ENCODE data around the gene PAN2.
A peak's percentile ranks its signal among the peaks of the same experiment; 100 is the strongest.
"Not testable (repeated sequence)": the region's sequence is repeated elsewhere in the genome, so short reads cannot be mapped to it uniquely, and the experiment has no call there.

The PAN2 gene

DNA sequence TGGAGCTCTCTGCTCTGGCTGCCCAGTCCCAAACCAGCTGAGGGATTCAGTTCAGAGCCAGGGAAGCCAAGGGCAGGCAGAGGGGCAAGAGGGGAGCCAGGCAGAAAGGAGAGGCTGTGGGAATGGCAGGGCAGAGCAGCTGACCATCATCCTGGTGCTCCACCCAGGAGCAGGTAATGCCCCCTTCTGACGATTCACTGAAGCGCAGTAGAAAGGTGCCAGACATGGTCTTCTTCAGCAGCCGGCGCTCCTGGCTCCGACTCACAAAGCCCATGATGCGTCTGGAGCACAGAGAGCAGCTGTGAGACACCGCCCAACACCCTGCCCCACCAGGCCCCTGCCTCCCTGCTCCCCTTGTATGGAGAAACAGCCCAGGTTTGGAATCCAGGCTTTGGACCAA lies 12.9 kb upstream of the PAN2 start:
- FAIRE-seq: no peak

- FAIRE-seq: not testable (repeated sequence)
Measured at GRCh38 chr12:56342290-56342689, 8.5 kb upstream of the PAN2 start.

DNA sequence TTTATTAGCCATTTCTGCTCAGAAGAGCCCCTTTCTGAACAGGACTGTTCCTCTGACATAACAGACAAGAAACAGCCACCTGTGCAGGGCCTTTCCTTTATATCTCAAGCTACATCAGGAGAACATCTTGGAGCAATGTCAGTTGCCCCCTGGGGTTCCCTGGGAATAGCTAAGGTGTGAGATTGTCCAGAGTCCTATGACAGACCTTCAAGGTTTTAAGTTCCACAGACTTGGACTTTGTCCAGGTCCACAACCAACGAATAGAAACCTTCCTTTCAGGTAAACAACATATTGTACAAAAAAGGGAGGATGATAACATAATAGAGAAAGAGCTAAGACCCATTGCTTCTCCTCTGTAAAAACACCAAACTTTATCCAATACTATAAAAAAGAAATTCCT lies 7.8 kb upstream of the PAN2 start:
- no peak for FAIRE-seq

- no peak for FAIRE-seq
Measured at GRCh38 chr12:56339158-56339422, 5.3 kb upstream of the PAN2 start.

DNA sequence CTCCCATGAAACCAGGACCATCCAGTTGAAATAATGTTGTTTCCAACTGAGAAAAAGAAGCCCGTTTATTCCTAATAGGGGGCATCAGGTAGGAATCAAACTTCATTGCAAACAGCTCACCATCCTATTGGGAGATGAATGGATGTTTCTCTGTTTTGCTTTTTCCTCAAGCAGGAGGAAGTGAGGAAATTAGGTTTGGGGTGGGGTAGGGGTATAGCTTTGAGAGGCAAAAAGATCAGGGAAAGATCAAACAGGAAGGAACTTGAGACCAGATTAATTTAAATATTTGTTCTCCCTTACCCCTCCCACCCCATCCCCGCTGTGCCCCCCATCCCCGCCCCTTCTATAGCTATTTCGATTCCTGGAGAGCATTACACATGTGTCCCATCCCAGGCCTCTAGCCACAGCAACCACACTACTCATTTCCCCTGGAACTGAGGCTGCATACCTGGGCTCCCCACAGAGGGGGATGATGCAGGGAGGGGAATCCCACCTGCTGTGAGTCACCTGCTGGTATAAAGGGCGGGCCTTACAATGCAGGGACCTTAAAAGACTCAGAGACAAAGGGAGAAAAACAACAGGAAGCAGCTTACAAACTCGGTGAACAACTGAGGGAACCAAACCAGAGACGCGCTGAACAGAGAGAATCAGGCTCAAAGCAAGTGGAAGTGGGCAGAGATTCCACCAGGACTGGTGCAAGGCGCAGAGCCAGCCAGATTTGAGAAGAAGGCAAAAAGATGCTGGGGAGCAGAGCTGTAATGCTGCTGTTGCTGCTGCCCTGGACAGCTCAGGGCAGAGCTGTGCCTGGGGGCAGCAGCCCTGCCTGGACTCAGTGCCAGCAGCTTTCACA lies 4.7 kb upstream of the PAN2 start, which contains the start of gene IL23A:
Gene IL23A (plus strand): TSS at position 577 of the 850 bp plus-strand sequence. CDS start 161 bp downstream, at position 738.
- FAIRE-seq: no peak

GRCh38 chr12:56337753-56338251 lies 4.0 kb upstream of the PAN2 start:
- no peak for FAIRE-seq

GRCh38 chr12:56336361-56337167 lies 2.8 kb upstream of the PAN2 start:
- no peak for FAIRE-seq

DNA sequence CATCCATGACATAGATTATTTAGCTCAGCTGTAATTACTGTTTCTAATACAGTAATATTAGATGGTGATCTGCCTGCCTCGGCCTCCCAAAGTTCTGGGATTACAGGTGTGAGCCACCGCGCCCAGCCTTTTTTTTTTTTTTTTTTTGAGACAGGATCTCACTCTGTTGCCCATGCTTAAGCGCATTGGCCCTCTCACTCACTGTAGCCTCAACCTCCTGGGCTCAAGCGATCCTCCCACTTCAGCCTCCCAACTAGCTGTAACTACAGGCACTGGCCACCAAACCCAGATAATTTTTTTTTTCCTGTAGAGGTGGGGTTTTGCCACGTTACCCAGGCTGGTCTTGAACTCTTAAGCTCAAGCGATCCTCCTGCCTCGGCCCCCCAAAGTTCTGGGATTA lies 1.7 kb upstream of the PAN2 start:
- not testable (repeated sequence) for FAIRE-seq

GRCh38 chr12:56334490-56334793 lies 642 bp upstream of the PAN2 start:
- FAIRE-seq: no peak

GRCh38 chr12:56333197-56333678 lies 562 bp downstream of the PAN2 start:
- FAIRE-seq: no peak

GRCh38 chr12:56332512-56333196 lies 1.1 kb downstream of the PAN2 start:
- no peak for FAIRE-seq

GRCh38 chr12:56330936-56331490 lies 2.8 kb downstream of the PAN2 start:
- no peak for FAIRE-seq

GRCh38 chr12:56326533-56326932 lies 7.3 kb downstream of the PAN2 start:
- FAIRE-seq: no peak

- FAIRE-seq: no peak
Measured at GRCh38 chr12:56326126-56326525, 7.7 kb downstream of the PAN2 start.

GRCh38 chr12:56324206-56324605 lies 9.6 kb downstream of the PAN2 start:
- no peak for FAIRE-seq

GRCh38 chr12:56321610-56322009 lies 12.2 kb downstream of the PAN2 start:
- FAIRE-seq: not testable (repeated sequence)

DNA sequence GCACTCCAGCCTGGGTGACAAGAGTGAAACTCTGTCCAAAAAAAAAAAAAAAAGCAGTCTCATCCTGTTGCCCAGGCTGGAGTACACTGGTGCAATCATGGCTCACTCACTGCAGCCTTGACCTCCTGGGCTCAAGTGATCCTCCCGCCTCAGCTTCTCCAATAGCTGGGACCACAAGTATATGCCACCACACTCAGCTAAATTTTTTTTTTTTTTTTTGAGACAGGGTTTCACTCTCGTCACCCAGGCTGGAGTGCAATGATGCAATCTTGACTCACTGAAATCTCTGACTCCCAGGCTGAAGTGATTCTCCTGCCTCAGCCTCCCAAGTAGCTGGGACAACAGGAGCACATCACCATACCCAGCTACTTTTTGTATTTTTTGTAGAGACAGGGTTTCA lies 12.8 kb downstream of the PAN2 start:
- no peak for FAIRE-seq

- no peak for FAIRE-seq
Measured at GRCh38 chr12:56317675-56318074, 16.1 kb downstream of the PAN2 start.

DNA sequence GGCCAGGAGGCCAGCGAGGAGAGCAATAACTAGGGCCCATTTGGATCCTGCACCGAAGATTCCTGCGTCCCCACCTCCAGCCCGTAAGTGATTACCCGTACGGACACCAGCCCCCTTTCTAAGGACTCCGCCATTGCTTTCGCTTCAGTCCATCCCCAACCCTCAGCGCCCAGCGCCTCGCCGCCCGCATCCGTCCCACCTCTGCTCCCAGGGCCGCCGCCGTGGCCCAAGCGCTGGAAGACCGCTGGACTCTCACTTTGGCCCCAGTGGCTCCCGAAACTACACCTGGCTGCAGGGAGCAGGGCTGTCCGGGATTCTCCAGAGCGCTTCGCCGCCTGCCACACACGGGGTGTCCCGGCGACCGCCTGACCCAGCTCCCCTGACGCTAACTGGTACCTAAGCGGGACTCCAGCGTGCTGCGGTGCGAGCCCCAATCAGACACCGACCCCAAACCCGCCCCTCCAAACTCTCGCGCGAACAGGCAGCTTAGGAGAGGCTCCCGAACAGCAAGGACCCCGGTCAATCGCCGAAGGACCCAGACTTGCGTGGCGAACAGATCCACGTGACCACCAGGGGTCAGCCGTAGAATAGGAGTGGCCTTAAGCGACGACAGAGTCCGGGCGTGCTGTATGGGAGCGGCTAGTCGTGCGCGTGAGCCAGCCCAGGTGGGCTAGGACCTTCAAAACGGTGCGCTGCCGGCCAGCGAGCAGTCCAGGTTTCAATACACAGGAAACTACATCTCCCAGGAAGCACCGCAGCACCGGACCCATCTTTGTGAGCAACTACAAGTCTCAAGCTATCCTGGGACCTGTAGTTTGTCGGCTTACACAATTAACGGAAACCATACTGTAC lies 18.0 kb downstream of the PAN2 start, which contains the start of gene CNPY2:
Gene CNPY2 (minus strand): TSS at position 367 of the 852 bp plus-strand sequence. CDS start 771 bp downstream, outside the sequence.
- FAIRE-seq: peak; percentile 62

DNA sequence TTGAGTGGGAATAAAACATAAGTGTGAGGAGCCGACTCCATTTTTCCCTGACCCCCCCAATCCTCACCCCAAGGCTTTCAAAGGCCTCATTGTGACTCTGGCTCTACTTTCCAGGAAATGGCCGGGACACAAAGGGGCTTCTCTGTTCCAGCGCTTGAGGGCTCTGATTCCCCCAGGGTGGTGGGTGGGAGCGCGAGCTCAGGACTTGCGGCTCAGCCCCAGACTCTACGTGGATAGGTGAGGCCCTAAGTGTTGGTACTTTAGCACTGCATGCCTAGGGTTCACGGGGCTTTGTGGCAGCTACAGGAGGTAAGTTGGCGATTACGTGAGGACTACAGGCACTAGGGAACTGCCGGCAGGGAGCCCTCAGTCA lies 18.6 kb downstream of the PAN2 start:
- no peak for FAIRE-seq

DNA sequence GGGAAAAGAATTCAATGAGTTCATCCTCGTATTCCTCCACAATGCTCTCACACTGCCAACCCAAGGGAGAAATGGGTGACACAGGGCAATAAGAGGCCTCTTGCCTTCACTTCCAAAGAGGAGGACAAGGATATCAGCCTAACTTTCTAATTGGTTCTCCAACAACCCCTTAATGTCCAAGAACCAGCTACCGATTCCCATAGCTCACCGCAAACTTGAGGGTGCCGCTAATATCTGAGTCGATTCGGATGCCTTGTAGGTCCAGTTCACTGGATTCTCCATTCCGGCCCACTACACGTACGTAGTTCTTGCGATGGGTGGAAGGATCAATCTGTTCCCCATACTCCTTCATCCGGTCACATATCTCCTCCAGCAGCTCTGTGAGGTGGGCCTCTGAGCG lies 22.8 kb downstream of the PAN2 start:
- FAIRE-seq: no peak

DNA sequence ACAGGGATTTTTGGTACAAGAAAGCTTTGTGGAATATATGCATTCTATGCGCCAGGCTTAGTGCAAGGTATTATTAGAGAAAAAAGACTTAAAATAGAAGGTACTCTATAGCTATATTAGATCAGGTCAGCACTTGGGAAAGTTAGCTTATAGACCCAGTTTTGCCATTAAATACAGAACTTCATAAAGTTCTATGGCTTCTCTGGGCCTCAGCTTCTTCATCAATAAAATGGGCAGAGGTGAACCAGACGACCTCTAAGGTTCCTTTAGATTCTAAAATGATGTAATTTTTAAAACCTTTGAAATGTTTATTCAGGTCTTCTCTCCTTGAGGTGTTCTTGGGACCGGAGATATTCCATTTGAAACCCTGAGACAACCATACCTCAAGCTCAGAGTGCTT lies 25.1 kb downstream of the PAN2 start:
- FAIRE-seq: no peak
